Iris pigment epithelial cell (primary cell): Measurements from ENCODE around the gene DOCK1.
A peak's percentile ranks its signal among the peaks of the same experiment; 100 is the strongest.
"Not testable (repeated sequence)": the region's sequence is repeated elsewhere in the genome, so short reads cannot be mapped to it uniquely, and the experiment has no call there.

Experiments used
- DNase-seq: peaks from one replicate; pipeline ENCODE4 v3.0.0-alpha.2; 2011; ENCODE audit warnings: low read depth

Gene DOCK1

DNA sequence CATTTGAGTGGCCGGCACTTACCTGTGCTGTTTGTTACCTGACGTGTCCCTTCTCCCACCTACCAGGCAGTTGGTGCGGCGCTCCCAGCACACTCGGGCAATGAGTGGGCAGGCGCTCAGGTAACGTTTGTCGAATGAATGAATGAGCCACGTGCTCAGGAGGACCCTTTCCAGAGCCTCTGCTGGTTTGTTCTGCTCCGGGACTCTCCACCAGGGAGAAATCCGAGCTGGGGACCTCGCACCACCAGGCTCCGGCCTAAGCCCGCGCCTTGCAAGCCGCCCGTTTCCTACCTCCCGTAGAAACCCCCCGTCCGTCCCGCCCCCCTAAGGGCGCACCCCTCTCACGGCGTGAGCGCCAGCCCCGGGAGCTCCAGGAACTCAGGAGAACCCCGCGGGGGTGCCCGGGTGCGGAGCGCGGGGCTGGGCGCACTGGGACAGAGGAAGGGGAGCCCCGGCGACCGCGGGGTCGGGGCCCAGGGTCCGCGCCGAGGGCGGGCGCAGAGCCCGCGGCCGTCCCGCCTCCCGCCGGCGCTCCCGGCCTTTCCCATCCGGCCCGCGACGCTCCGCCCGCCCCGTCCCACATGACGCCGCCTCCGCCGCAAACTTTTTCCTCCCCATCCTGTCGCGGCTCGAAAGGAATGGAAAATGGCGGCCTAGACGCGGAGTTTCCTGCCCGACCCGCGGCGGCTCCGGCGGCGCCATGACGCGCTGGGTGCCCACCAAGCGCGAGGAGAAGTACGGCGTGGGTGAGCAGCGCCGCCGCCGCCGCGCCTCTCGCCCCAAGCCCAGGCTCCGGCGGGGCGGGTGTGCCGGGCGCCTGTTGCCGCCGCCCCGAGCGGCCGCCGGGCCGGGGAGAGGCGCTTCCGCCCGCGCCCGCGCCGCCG is at the start of gene DOCK1:
DOCK1 (plus strand) TSS at position 611 of the 884 bp plus-strand sequence; CDS start at position 701, 90 bp downstream.
- peak; percentile 70 for DNase-seq

DNA sequence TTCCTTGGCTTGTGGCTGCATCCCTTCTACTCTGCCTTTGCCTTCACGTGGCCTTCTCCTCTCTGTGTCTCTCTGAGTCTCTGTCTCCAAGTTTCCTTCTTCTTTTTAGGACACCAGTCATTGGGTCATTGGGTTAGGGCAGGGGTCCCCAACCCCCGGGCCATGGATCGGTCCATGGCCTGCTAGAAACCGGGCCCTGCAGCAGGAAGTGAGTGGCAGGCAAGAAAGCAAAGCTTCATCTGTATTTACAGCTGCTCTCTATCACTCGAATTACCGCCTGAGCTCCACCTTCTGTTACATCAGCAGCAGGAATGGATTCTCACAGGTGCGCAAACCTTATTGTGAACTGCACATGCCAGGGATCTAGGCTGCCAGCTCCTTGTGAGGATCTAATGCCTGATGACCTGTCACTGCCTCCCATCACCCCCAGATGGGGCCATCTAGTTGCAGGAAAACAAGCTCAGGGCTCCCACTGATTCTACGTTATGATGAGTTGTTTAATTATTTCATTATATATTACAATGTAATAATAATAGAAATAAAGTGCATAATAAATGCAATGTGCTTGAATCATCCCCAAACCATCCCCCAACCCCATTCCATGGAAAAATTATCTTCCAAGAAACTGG is 47.9 kb upstream of the DOCK1 start:
- DNase-seq, result no peak

DNA sequence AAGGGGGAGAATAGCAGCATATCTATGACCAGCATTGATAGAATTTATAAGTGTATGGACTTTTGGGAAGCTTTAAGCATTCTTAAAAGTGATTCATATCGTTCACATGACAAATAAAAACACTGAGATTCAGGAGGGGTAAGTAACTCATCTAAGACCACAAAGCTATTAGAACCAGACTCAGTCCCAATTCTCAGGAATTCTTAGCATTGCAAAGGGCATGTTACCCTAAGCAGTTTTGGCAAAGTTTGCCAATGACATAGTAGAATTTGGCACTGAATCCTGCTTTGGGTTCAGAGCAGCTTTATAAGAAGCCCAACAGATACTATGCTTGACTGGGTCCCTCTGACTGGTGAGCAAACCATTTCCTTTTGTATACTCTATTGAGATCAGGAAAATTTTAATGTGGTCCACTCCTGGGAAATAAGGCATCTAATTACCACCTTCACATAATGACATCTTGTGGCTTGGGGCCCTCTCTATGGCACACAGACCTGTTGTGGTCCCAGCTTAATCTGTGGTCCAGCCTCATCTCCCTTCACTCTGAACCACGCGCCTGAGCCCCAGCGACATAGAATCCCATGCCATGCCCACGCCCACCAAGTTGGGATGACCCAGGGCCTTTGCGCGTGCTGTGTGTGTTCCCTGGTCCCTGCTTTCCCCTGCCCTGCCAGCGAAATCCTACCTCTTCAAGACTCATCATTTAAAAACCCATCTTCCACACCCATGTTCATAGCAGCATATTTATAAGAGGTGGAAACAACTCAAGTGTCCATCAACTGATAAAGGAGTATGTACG is 37.5 kb upstream of the DOCK1 start:
- peak; percentile 74 for DNase-seq

DNA sequence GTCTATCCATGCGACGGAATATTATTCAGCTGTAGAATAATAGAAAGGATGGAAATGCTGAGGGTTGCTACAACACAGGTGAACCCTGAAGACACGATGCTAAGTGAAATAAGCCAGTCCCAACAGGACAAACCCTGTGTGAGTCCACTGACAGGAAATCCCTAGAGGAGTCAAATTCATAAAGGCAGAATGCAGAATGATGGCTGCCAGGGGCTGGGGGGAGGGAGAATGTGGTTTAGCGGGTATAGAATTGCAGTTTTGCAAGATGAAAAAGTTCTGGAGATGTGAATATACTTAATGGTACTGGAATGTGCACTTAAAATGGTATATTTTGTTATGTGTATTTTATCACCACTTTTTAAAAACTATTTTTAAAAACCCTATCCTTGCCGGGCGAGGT is 36.9 kb upstream of the DOCK1 start:
- no peak for DNase-seq

DNA sequence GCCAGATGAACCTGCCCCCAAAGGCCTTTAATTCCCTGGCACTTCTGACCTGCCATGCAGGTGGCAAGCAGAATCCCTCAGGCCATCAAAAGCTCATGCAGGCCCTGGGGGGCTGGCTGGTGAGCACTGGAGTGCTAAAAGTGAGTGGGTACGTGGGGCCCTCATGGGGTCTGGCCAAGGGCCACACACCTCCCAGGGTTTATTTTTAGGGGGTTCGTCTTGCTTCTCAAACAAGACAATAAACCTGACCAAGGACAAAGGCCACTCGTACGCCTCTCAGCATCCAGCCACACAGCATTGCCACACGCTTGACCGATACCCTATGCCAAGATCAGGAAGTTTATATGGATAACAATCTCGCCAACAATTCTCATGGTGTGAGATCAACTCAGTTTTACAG is 33.1 kb upstream of the DOCK1 start:
- DNase-seq, result no peak

DNA sequence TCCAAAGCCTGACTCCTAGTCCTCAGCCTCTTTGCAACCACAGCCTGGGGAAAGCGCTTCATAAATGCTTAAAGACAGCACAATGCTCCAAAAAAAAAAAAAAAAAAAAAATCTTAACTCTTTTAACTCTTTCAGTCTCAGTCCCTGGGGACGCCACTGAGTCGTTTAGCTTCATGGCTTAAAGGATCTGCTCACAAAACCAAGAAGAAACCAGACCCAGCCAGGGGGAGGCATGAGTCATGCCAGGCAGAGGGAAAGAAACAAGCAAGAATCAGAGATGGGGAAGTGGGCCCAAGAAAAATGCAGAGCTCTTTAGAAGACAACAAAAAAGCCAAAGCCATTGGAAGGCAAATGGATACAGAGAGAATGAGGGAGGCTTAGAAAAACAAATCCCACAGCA is 32.5 kb upstream of the DOCK1 start:
- peak; percentile 13 for DNase-seq

DNA sequence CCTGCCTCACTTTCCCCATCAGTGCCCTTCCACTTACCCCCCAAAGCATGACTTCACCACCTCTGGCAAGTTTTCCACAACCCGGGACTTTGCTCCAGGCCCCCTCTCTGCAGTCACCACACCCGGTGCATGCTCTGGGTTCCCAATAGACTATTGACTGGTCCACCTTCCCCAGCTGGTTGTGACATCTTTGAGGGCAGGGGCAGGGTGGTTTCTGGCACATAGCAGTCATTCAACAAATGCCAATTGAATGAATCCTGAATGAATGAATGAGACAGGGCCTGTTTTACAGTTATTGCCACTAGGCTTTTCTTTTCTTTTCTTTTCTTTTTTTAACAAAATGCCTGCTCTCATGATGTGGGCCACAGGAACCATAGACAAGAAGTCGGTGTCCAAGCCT is 28.8 kb upstream of the DOCK1 start:
- no peak for DNase-seq

DNA sequence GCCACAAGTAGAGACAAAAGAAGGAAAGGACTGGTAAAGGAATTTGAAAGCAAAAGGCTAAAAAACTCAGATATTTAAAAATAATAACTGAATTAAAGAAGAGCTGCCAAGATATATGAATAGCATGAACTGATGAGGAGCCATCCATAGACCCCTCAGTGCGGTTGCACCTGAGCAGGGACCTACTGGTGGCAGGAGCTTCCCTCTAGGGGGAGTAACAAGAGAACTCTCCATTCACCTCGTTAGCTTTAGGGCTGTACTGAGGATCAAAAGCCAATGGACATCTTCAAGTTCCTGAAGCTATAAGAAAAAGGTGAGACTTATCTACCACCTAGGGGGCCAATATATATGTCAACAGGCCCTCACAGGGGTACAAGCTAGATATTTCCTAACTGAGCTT is 27.8 kb upstream of the DOCK1 start:
- no peak for DNase-seq

DNA sequence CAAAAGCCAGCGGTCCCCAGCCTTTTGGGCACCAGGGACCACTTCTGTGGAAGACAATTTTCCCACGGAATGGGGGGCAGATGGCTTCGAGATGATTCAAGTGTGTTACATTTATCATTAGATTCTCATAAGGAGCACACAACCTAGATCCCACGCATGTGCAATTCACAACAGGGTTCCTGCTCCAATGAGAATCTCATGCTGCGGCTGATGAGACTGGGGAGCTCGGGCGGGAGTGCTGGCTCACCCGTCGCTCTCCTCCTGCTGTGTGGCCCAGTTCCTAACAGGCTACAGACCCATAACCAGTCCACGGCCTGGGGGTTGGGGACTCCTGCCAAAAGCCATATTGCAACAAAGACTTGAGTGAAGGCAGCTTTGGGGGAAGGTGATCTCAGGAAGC is 26.6 kb upstream of the DOCK1 start:
- no peak for DNase-seq

DNA sequence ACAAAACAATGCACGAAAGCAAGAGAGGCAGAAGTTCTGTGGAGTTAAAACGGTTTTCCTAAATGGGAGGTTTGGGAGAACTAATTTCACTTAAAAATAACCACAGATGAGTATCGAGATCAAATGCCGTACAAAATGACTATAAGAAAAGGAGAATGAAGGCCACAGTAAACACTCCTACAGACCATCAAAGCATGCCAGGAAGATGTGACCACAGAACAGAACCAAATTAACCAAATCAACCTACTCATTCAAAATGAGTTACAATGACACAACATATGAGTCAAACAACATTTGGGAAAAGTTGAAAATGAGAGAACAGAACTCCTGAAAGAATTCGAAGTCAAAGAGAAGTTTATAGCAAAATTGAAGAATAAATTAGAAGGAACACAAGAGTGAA is 24.3 kb upstream of the DOCK1 start:
- no peak for DNase-seq

DNA sequence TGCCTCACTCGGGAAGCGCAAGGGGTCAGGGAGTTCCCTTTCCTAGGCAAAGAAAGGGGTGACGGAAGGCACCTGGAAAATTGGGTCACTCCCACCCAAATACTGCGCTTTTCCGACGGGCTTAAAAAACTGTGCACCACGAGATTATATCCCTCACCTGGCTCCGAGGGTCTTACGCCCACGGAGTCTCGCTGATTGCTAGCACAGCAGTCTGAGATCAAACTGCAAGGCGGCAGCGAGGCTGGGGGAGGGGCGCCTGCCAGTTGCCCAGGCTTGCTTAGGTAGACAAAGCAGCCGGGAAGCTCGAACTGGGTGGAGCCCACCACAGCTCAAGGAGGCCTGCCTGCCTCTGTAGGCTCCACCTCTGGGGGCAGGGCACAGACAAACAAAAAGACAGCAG is 23.2 kb upstream of the DOCK1 start:
- DNase-seq, result not testable (repeated sequence)

DNA sequence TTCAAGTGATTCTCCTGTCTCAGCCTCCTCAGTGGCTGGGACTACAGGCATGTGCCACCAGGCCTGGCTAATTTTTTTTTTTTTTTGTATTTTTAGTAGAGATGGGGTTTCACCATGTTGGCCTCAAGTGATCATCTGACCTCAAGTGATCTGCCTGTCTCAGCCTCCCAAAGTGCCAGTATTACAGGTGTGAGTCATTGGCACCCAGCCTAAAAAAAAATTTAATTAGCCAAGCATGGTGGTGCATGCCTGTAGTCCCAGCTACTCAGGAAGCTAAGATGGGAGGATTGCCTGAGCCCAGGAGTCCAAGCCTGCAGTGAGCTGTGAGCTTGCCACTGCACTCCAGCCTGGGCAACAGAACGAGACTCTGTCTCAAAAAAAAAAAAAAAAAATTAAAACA is 16.8 kb upstream of the DOCK1 start:
- not testable (repeated sequence) for DNase-seq

DNA sequence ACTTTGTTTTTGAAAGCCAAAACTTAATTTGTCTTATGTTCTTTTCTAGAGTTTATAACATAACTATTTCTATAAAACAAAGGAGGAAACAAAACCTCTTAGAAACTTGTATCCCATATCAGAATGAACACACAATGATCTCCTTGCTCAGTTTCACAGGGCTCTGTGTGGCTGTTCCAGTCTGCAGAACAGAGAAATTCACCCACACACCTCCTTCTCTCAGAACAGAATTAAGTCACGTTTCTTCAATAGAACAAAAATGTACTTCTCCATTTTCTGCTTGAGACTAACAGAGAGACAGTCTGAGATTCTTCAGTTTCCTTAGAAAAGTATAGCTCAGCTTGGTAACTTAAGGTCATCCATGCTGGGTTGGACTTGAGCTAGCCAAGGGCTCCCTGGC is 15.8 kb upstream of the DOCK1 start:
- DNase-seq, result no peak

DNA sequence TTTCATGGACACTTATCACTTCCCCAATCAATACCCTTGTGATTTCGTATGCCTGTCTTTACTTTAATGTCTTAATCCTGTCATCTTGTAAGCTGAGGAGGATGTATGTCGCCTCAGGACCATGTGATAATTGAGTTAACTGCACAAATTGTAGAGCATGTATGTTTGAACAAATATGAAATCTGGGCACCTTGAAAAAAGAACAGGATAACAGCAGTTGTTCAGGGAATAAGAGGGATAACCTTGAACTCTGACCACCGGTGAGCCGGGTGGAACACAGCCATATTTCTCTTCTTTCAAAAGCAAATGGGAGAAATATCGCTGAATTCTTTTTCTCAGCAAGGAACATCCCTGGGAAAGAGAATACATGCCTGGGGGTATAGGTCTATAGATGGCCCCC is 14.4 kb upstream of the DOCK1 start:
- not testable (repeated sequence) for DNase-seq

DNA sequence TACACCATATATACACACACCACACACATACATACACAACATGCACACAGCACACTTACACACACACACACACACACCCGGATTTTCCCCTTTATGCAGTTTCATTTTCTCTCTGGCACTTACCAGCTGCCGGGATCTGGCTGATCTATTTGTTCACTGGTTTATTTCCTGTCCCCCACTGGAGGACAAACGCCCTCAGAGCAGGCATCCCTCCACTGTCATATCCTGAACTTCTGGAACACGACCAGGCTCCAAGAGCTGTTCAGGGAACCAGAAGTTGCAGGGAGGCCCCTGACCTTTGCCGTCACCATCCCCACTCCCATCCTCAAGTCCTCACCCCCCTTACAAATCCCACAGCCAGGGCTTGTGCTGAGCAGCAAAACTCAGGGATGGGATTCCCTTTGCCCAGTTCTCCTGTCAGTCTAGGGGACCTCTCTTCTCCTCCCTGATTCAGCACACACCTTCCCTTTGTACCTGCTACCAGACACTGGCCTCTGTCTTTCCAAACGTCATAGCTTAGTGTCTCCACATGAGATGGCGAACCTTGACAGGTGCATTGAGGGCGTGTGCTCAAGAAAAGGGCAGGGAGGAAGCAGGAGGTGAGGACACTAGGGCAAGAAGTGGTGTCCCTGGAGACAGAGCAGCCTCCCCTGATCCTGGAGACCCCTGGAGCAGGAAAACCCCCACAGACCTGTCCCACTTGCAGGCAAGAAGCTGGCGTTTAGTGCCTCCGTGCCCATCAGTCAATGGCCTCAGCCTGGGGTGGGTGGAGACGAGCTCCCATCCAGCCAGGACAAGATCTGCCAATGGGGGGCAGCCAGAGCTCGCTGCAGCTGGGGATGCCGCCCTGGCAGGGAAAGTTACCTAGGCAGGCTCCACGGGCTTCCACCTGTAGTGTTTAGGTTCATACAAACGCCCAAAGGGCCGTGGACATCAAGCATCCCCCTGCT is 12.7 kb upstream of the DOCK1 start:
- DNase-seq, result no peak

DNA sequence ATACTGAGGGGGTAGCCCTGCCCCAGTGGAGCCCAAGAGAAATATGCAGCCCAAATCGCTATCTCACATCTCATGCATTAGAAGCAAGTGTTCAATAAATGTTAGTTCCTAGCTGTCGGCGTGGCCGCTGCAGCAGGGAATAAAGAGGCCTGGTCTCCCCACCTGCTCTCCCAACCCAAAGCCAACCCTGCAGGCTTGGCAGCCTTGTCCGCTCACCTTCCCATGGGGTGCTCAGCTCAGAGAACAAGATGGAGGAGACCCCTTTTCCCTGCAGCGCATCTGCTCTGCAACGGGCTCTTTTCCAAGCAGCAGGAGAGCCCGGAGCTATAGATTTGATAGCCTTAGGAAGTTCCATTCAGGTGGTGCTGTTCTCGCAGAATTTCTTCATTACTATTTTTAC is 12.0 kb upstream of the DOCK1 start:
- DNase-seq, result no peak

DNA sequence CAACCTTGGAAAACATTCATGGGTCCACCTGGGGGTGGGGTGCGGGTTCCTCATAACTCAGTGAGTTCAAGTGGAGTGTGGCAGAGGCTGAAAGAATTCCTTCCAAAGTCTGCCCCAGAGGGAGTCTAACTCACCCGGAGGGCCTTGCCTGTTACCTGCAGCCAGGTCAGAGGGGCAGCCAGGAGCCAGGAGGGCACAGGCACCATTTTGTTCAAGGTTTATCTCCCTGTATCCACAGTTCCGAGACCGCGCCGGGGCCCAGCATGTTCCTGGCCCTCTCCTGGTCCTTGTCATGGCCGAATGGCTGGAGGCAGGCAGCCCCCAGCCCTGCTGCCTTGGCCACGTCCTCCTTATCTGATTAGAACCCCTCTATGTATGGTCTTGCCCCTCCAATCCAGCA is 11.4 kb upstream of the DOCK1 start:
- DNase-seq, result no peak

DNA sequence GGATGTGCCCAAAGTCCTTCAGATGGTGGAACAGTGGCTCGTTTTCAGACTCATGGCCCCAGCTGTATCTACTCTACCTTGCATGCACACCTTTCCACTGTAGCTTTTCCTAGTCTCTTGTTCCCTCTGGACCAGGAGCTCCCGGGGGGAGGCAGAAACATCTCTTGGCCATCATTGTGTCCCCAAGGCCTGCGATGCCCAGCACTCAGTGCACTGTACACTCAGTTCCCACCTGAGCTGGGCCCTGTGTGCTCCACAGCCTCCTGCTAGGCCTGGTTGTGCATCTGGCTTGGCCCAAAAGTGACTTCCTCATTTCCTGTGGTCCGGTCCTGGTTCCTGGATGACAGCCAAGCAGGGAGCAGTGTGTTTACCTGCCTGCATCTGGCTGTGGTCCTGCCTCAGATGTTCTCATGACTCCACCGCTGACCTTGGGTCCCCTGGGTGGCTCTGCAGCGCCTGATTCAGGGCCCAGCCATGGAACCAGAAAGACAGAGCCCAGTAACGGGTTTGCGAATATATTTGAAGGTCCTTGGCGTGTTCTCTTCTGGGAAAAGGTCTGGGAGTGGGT is 9.9 kb upstream of the DOCK1 start:
- DNase-seq, result no peak

DNA sequence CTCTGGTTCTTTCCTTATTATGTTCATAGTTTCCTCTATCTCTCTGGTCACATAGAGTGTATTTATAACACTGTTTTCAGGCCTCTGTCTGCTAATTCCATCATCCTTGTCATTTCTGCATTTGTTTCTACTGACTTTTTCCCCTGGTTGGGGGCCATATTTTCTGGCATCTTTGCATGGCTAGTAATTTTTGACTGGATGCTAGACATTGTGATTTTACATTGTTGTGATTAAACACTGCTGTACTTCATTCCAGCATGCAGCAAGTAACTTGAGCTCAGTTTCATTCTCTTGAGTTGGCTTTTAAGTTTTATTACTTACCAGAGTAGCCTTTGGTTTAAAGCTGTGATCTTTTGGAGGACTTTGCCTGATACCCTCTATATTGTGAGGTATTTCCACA is 6.8 kb upstream of the DOCK1 start:
- DNase-seq, result no peak

DNA sequence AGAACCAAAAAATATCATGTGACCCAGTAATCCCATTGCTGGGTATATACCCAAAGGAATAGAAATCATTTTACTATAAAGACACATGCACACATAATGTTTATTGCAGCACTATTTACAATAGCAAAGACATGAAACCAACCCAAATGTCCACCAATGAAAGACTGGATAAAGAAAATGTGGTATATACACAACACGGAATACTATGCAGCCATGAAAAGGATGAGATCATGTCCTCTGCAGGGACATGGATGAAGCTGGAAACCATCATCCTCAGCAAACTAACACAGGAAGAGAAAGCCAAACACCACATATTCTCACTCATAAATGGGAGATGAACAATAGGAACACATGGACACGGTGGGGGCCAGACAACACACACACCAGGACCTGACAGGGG is 5.7 kb upstream of the DOCK1 start:
- not testable (repeated sequence) for DNase-seq

DNA sequence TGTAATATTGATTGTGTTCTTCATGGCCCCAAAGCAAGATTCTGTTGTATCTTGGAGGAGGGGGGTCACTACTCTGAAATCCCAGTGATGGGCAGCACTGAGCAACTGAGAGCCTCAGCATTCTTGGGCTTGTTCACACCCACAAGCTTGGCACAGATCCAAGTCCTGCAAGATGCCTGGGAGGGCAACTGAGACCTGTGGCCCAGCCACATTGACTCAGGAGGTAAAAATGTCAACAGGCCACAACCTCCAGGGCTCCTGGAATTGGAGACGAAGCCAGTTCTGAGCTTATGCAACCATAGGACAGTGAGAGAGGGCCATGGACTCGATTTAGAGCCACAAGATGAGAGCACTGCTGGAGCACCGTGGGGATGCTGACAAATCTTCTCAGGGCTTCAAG is 3.1 kb upstream of the DOCK1 start:
- DNase-seq, result peak; percentile 86
